ENCODE results near the gene RASSF4. TPM values are rescaled to one million over a fixed set of nuclear protein-coding genes. Genes with fewer than 3 reads are reported as not detected.

RASSF4 gene
- total RNA-seq, 1 donor from 2014 or later, result 29.2 TPM

DNA sequence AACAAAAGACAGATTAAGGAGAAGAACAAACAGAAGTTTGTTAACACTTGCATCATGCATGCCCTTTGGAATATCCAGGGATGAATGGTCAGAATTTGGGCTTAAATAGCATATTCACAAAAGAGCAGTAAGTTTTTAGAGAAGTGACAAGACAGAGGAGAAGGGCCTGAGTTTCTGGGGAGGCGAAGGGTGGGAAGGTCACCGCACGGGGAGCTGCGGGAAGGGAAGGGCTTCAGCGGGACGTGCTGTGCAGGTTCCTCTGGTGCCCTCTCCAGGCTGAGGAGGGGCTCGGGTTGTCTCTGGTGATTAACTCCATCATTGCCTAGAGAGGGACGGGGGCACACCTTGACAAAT, 30.7 kb downstream of the RASSF4 start:
- no peaks in the 10 kb centered on the region for H3K36me3 ChIP-seq
- peaks cover 29% of the 10 kb centered on the region for H3K4me1 ChIP-seq
- intact Hi-C loops (cut with DNase I), result no loop called here

DNA sequence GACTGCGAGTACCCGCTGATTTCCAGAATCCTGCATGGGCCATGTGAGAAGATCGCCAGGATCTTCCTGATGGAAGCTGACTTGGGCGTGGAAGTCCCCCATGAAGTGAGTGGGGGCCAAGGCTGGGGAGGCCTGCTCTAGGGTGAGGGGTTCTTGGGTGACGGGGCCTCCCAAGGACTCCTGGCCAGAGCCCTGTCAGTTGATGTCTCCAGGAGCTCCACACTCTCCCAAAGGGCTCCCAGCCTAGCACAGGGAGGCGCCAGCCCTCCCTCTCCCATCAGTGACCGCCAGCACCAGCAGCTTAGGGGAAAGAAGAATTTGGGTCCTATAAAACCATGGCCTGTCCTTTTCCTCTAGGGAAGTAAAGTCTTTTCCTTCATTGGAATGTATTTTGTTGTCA, 31.4 kb downstream of the RASSF4 start:
- Histone ChIP-seq H3K36me3 (no peaks in the 10 kb centered on the region), H3K9me3 (no peaks in the 10 kb centered on the region), H3K4me3 (no peak overlapping the region), H3K27ac (peak overlapping the region; percentile 92), H3K4me1 (peaks cover 36% of the 10 kb centered on the region), H3K27me3 (no peaks in the 10 kb centered on the region)
- DNase-seq (ENCODE audit: extremely low spot score in 2 of 2), result peak; percentile 46 to 71
- TF ChIP-seq, protein P1, sequence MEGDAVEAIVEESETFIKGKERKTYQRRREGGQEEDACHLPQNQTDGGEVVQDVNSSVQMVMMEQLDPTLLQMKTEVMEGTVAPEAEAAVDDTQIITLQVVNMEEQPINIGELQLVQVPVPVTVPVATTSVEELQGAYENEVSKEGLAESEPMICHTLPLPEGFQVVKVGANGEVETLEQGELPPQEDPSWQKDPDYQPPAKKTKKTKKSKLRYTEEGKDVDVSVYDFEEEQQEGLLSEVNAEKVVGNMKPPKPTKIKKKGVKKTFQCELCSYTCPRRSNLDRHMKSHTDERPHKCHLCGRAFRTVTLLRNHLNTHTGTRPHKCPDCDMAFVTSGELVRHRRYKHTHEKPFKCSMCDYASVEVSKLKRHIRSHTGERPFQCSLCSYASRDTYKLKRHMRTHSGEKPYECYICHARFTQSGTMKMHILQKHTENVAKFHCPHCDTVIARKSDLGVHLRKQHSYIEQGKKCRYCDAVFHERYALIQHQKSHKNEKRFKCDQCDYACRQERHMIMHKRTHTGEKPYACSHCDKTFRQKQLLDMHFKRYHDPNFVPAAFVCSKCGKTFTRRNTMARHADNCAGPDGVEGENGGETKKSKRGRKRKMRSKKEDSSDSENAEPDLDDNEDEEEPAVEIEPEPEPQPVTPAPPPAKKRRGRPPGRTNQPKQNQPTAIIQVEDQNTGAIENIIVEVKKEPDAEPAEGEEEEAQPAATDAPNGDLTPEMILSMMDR (IDR thresholded peaks at IDR 0.05), result no peak
- TF ChIP-seq POLR2A (IDR thresholded peaks at IDR 0.05), result no peak
- TF ChIP-seq POLR2AphosphoS5 (IDR thresholded peaks at IDR 0.05; ENCODE audit: insufficient read depth in 1 of 2, low read depth in 1 of 2), result no peak
- intact Hi-C loops (cut with DNase I), result no loop called here

More for the DNA sequence above, 30.7 kb downstream of the RASSF4 start:
- Histone ChIP-seq H3K4me3 (no peak overlapping the region), H3K27ac (peak overlapping the region; percentile 3), H3K27me3 (no peaks in the 10 kb centered on the region), H3K9me3 (no peaks in the 10 kb centered on the region)
- no peak for DNase-seq (ENCODE audit: extremely low spot score in 2 of 2)
- TF ChIP-seq, protein P1 (IDR thresholded peaks at IDR 0.05), result no peak
- TF ChIP-seq POLR2AphosphoS5 (IDR thresholded peaks at IDR 0.05; ENCODE audit: insufficient read depth in 1 of 2, low read depth in 1 of 2) (no peak), POLR2A (IDR thresholded peaks at IDR 0.05) (no peak)

DNA sequence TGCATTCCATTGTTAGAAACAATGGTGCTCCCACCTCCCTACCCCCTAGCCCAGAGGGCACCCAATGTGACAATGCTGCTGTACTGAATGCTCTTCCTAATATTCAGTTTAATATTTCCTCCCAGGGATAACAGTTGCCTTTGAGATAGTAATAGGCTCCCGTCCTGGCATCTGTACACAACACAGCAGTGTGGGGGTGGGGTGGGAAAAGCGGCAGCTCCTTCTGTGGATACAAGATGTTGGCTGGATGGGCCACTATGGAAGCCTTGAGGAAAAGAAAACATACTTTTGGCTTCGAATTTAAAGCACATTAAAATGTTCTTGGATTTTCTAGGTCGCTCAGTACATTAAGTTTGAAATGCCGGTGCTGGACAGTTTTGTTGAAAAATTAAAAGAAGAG, 32.0 kb downstream of the RASSF4 start:
- peak in 1 of 2 donors; percentile 43 for DNase-seq (ENCODE audit: extremely low spot score in 2 of 2)
- Histone ChIP-seq H3K36me3 (no peaks in the 10 kb centered on the region), H3K27ac (peak overlapping the region; percentile 92), H3K9me3 (no peaks in the 10 kb centered on the region), H3K4me1 (peaks cover 42% of the 10 kb centered on the region), H3K27me3 (no peaks in the 10 kb centered on the region), H3K4me3 (no peak overlapping the region)
- intact Hi-C loops (cut with DNase I), result no loop called here
- TF ChIP-seq, protein P1 (IDR thresholded peaks at IDR 0.05), result no peak
- no peak for TF ChIP-seq POLR2A (IDR thresholded peaks at IDR 0.05)
- no peak for TF ChIP-seq POLR2AphosphoS5 (IDR thresholded peaks at IDR 0.05; ENCODE audit: insufficient read depth in 1 of 2, low read depth in 1 of 2)

DNA sequence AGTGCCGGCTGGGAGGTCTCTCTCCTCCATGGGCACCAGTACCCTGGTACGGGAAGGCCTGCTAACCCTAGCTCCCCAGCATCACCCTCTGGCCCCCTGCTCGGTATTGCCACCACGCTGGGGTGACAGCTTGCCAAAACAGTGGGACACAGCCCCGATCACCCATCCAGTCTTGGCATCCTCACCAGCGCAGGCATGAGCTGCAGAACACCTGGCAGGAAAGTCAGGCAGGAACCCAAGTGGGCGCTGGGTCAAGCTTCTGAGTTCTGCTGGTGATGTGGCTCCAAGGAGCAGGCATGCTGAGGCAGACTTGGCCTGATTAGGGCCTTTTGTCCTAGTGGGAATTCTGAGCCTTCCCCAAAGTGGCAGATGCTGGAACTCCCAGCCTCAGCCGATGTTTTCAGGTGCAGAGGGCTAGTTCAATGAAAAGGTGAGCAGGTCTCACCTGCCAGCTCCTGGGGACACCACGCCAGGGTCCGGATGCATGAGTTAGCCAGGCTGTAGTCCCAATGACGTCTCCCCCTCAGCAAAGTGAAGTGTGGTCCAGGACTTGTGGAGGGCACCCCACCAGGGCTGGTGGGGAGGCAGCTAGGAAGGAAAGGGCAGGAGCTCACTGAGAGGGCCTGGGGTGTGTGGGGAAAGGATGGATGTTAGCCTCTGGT, 32.6 kb downstream of the RASSF4 start:
- peaks cover 48% of the 10 kb centered on the region for H3K4me1 ChIP-seq

More for the DNA sequence above, 32.6 kb downstream of the RASSF4 start:
- H3K9me3 ChIP-seq, result no peaks in the 10 kb centered on the region
- intact Hi-C loops (cut with DNase I), result no loop called here
- TF ChIP-seq, protein P1 (IDR thresholded peaks at IDR 0.05), result no peak
- TF ChIP-seq POLR2A (IDR thresholded peaks at IDR 0.05), result no peak
- no peak for TF ChIP-seq POLR2AphosphoS5 (IDR thresholded peaks at IDR 0.05; ENCODE audit: insufficient read depth in 1 of 2, low read depth in 1 of 2)
- peak; percentile 84 to 93 for DNase-seq (ENCODE audit: extremely low spot score in 2 of 2)
- peak overlapping the region; percentile 92 for H3K27ac ChIP-seq
- no peaks in the 10 kb centered on the region for H3K27me3 ChIP-seq
- H3K4me3 ChIP-seq, result no peak overlapping the region
- H3K36me3 ChIP-seq, result no peaks in the 10 kb centered on the region
